NCI-H345 treated with DMSO at 0.1 percent for 48 hours (cell line): ENCODE data around the gene RAB11FIP3.

ENCODE experiments used
- DNase-seq: peaks from one replicate; lab custom pipeline; 2025; ENCODE audit not compliant: unreplicated experiment; lab: John Stamatoyannopoulos, UW

The RAB11FIP3 gene

GRCh38 chr16:515175-515938, 89.9 kb downstream of the RAB11FIP3 start:
- DNase-seq, result no peak

DNA sequence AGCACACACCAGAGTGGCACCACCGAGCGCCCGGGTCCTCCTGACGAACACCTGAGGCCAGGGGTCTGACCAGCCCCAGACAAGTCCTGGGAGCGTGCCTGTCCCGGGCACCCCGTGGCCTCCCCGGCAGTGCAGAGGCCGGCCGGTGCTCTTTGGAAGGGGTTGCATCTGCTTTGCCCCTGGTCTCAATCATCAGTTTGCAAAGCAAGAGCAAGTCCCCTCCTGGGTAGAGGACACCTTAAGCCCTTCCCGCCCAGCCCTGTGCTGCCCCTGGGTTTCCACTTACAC, 90.4 kb downstream of the RAB11FIP3 start:
- no peak for DNase-seq

DNA sequence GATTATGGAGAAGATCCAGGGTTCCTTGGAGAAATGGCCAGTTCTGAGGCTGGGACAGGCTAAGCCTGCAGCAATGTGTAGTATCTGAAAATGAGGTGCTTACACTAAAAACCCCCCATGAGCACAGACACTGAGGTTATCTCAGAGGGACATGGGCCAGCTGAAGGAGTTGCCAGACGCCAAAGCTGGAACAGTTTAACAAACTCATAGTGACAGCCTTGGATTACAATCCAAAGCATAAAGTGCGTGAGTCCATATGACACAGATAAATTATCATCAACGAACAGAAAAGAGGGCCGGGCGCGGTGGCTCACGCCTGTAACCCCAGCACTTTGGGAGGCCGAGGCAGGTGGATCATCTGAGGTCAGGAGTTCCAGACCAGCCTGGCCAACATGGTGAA, 90.9 kb downstream of the RAB11FIP3 start:
- no peak for DNase-seq

DNA sequence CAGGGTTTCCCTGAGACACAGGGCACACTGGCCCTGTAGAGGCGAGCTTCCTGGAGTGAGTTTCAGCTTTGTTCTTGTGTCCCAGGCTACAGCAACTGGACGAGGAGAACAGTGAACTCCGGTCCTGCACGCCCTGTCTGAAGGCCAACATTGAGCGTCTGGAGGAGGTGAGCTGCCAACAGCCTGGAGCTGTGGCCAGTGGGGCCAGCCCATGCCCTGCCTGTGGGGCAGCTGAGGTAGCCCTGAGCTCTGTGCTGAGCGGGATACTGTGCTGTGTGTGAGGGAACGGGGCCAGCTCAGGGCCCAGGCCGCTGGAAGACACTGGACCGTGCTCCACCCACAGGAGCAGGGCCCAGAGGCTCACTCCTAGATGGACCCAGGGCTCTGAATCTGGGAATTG, 93.4 kb downstream of the RAB11FIP3 start:
- no peak for DNase-seq

GRCh38 chr16:519425-519824, 94.0 kb downstream of the RAB11FIP3 start:
- no peak for DNase-seq

GRCh38 chr16:519841-520687, 94.6 kb downstream of the RAB11FIP3 start:
- DNase-seq, result no peak

DNA sequence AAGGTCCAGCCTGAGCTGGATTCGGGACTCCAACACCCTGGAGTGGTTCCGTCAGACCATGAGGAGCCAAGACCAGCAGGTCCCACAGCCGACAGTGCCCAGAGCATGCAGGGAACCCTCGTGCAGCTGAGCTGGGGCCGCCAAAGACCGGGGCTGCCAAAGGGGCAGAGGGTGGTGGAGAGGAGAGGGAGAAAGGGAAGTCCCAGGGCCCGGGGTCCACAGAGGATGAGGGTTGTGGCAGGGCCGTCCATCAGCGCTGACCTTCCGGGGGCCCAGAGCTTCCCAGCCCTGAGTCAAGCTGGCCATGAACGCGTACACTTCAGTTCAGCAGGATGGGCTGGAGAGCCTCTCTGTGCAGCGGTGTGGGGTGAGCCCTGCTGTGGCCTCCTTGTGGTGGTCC, 95.4 kb downstream of the RAB11FIP3 start:
- no peak for DNase-seq

GRCh38 chr16:521381-522210, 96.1 kb downstream of the RAB11FIP3 start:
- no peak for DNase-seq

DNA sequence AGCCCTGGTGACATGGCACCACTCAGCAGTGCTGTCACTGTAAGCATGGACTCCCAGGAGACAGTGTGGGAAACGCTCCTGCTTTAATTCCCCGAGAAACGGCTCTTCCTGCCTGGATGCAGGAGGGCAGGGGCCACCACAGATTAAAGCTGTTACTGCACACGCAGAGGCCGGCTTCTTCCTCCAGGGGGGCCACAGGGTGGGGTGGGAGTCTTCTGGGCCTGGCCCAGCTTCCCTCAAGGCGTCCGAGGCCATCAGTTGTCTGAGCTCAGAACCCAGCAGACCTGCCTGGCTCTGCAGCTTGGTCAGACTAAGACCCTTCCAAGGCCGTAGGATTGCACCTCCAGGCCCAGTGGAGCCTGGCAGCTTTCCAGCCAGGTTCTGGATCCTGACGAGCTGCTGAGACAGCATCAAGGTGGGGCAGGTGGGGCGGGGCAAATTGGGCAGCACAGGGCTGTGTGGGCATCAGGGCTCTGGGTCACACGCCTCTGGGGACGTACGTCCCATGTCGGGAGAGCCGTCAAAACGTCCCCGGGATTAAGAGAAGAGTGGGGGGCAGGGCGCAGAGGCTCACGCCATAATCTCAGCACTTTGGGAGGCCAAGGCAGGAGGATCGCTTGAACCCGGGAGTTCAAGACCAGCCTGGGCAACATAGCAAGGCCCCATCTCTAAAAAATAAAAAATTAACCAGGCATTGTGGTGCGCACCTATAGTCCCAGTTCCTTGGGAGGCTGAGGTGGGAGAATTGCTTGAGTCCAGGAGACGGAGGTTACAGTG, 97.1 kb downstream of the RAB11FIP3 start:
- no peak for DNase-seq

- DNase-seq, result no peak
These were observed 97.8 kb downstream of the RAB11FIP3 start for GRCh38 chr16:523097-523741.

- no peak for DNase-seq
These were observed 99.0 kb downstream of the RAB11FIP3 start for GRCh38 chr16:524274-525040.

DNA sequence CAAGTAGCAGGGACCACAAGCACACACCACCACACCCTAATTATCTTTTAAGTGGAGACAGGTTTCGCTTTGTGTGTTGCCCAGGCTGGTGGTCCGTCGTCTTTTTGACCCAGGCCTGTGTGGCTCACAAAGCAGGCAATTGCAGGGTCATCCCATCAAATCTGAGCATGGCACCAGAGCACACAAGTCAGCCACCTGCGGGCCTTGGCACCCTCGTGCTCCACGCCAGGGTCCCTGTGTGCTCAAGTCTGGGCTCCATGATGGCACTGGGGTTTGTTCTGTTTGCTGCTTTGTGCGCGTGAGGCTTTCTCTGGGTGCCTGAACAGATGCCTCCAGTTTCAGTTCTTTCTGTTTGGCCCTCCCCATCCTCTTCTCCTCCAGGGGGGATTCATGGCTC, 99.7 kb downstream of the RAB11FIP3 start:
- DNase-seq, result no peak

DNA sequence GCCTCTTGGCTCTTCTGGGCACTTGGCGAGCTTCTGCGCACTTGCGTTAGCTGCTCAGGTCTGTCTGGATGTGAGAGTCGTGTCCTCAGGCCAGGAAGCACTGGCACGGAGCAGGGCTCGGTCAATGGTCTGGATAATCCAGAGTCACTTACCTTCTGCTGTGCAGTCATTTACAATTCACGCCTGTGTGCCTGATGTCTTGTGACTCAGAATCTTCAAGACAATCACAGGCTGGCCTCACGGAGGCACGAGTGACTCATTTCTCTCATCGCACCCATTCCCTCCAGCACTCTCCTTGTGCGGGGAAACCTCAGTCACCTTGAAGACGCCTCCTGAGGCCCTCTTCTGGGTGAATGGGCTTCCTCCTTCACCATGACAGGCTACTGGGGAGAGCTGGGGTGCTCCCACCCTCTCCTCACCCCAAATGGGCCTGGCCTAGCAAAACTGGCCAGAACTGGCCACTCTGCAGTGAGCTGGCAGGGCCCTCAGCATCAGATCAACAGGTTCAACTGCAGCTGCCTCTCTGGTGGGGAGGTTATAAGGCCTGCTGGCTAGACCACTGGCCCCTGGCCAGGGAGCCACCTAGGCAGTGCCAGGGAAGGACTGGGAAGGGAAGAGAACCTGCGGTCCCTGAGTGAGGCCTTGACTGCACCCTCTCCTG, 100.2 kb downstream of the RAB11FIP3 start:
- no peak for DNase-seq

DNA sequence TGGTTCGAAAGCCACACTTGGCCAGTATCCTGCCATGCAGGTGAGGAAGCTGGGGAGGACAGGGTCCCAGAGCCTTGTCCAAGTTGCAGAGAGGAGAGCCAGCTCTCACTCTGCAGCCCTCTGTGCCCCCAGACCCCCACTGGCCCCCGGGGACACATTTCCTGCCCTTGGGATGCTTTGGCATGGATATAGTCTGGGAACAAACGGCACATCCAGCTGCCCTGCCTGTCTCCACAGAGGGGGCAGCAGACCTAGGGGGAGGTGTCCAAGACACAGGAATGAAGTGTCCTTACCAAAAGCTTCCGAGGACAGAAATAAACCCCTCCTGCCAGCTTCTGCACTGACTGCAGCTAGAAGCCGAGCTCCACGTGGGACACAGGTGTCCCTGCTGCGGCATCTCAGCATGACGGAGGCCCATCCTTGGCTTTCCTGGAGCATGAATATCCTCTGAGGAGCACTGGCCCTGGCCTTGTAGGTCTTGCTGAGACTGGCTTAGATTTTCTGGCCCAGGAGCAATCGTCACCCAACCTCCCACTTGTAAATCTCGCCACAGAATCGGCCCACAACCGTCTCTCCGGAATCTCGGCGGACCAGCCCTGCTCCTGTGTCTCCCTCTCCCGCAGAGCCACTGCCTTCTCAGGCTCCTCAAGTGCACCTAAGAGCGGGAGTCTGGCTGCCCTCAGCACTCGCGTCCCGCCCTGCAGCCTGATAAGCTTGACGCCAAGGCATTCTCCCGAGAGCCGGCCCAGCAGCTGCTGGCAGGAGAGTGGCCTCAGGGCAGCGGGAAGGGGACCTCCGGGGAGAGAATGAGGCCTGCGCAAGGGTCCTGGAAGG, 100.9 kb downstream of the RAB11FIP3 start:
- DNase-seq, result no peak

DNA sequence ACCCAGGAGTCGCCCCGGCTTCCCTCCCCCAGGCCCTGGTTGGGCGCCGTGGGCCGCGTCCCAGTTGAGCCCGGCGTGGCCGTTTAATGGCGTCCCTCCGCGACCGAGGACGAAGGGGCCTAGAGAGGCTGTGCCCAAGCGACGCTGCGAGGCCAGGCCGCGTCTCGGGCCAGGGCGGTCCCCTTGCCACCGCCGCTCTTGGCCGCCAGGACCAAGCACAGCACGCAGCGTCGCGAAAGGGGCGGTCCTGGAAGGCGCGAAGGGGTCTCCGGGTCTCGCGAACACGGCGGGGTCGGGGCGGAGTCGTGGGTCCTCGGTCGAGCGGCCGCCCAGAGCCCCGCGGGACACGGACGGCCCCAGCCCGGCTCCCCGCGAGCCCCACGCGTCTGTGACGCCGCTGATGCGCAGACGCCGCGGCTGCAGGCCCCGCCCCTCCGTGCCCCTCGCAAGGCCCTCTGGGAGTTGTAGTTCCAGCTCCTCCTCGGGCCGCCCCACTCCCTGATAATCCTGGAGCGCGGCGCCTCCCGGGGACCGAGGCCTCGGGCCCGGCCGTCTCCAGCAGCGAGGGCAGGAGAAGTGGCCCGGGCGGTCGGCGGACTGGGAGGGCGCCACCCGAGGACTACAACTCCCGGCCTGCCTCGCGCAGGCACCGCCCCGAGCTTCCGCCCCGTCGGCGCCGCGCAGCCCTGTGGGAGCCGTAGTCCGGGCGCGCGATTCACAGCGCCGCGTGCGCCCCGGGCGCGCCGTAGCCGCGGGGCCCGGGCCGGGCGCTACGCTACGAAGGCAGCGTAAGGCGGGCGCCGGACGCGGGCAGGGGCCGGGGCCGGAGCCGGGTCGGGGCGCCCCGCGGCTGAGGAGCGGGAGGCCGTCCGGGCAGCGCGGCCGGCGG, 101.8 kb downstream of the RAB11FIP3 start, which contains the start of gene CAPN15:
TSS of gene CAPN15 (plus strand) at position 698 of the 889 bp plus-strand sequence. CDS start 19,127 bp downstream, outside the sequence.
- peak; percentile 90 for DNase-seq

- no peak for DNase-seq
These were observed 102.9 kb downstream of the RAB11FIP3 start for GRCh38 chr16:528111-529011.
